ENCODE measurements around the gene LUC7L3.

GRCh38 chr17:50696365-50696879, 23.0 kb upstream of the LUC7L3 start:
- TF ChIP-seq USF2 (IDR thresholded peaks at IDR 0.05), result no peak
- no peak for TF ChIP-seq CTCF (IDR thresholded peaks at IDR 0.05)
- TF ChIP-seq POLR2A (IDR thresholded peaks at IDR 0.05; ENCODE audit: low read length), result no peak
- no peak for TF ChIP-seq KDM1A (IDR thresholded peaks at IDR 0.05; ENCODE audit: low read depth)
- TF ChIP-seq HEYL (CRISPR knock-in tag; IDR thresholded peaks at IDR 0.05), result no peak
- TF ChIP-seq ESRRA (IDR thresholded peaks at IDR 0.05; ENCODE audit: borderline replicate concordance, low read length), result no peak
- TF ChIP-seq CEBPB (IDR thresholded peaks at IDR 0.05), result no peak
- TF ChIP-seq EHMT2 (IDR thresholded peaks at IDR 0.05; ENCODE audit: low read depth), result no peak
- TF ChIP-seq CBX8 (IDR thresholded peaks at IDR 0.05), result no peak
- TF ChIP-seq EHF (CRISPR knock-in tag; IDR thresholded peaks at IDR 0.05), result no peak
- TF ChIP-seq RCOR1 (IDR thresholded peaks at IDR 0.05; ENCODE audit: low read depth, low read length), result no peak
- no peak for TF ChIP-seq SMC3 (IDR thresholded peaks at IDR 0.05)
